DND-41 (cell line): ENCODE data around the gene PRDM2.

Source experiments
- CTCF ChIP-seq: IDR thresholded peaks from 2 replicates; pipeline ENCODE4 v1.5.1; 2012; ENCODE audit warnings: borderline replicate concordance, low read length, moderate library complexity, mild to moderate bottlenecking; ENCODE audit not compliant: poor library complexity, severe bottlenecking; ENCODE audit errors: extremely low read depth
- EZH2 ChIP-seq: IDR thresholded peaks from 3 replicates; pipeline ENCODE4 v1.6.1; 2012; ENCODE audit warnings: borderline replicate concordance, low read depth, mild to moderate bottlenecking, moderate library complexity, low read length, inconsistent platforms; ENCODE audit not compliant: severe bottlenecking

- TF ChIP-seq CTCF (no peak), EZH2 (no peak)
Measured at GRCh38 chr1:13706046-13706445, 6.1 kb downstream of the PRDM2 start.
